OCI-LY7 (cell line): ENCODE data around the gene ACR. TPM values are rescaled to one million over a fixed set of nuclear protein-coding genes. Genes with fewer than 3 reads are reported as not detected.
"Not testable (repeated sequence)": the region's sequence is repeated elsewhere in the genome, so short reads cannot be mapped to it uniquely, and the experiment has no call there.

Experiments used
- BruUV-seq: library from RNA; stranded (reverse); fragments of 400-500 nt; replicated peaks from 2 replicates; lab custom pipeline; 2021; lab: Mats Ljungman, UMichigan
- CTCF ChIA-PET: fragments of 300-600 bp; sonication (Branson Sonifier 250); formaldehyde crosslinking; loops from one replicate; lab custom pipeline; 2022; ENCODE audit warnings: antibody characterized with exemption; ENCODE audit not compliant: unreplicated experiment; lab: Charles Lee
- POLR2A ChIA-PET: fragments of 300-600 bp; sonication (Branson Sonifier 250); formaldehyde crosslinking; loops from one replicate; lab custom pipeline; 2022; ENCODE audit warnings: antibody characterized with exemption; lab: Charles Lee
- DNase-seq: peaks from one replicate; pipeline ENCODE4 v3.0.0-alpha.2; 2015; ENCODE audit warnings: low spot score
- H2AFZ ChIP-seq: fragments of 200-600 bp; sonication (generic), shearing (Covaris generic); 2 replicates; pipeline ENCODE4 v1.6.1; 2014; ENCODE audit warnings: mild to moderate bottlenecking, antibody characterized with exemption, low read length, moderate library complexity
- H3K27ac ChIP-seq: fragments of 200-600 bp; sonication (generic); 2 replicates; pipeline ENCODE4 v1.5.1; 2014; ENCODE audit warnings: mixed run types, low read depth, mild to moderate bottlenecking, moderate library complexity, low read length, inconsistent platforms; ENCODE audit not compliant: poor library complexity, severe bottlenecking
- H3K36me3 ChIP-seq: fragments of 200-600 bp; sonication (generic); 2 replicates; pipeline ENCODE4 v1.6.1; 2014; ENCODE audit warnings: mild to moderate bottlenecking, antibody characterized with exemption, low read length, moderate library complexity, mixed read lengths; ENCODE audit not compliant: insufficient read depth
- H3K4me1 ChIP-seq: fragments of 200-600 bp; sonication (generic); 2 replicates; pipeline ENCODE4 v1.5.1; 2014; ENCODE audit warnings: mild to moderate bottlenecking, low read length; ENCODE audit not compliant: insufficient read depth, poor library complexity, severe bottlenecking
- H3K4me2 ChIP-seq: fragments of 200-600 bp; sonication (generic); 2 replicates; pipeline ENCODE4 v1.6.1; 2014; ENCODE audit warnings: mild to moderate bottlenecking, low read length
- H3K4me3 ChIP-seq: fragments of 200-600 bp; sonication (generic); 2 replicates; pipeline ENCODE4 v1.5.1; 2014; ENCODE audit warnings: mild to moderate bottlenecking, low read depth, low read length; ENCODE audit not compliant: poor library complexity, severe bottlenecking
- H3K79me2 ChIP-seq: fragments of 200-600 bp; sonication (generic); 2 replicates; pipeline ENCODE4 v1.6.1; 2016; ENCODE audit warnings: low read depth, mild to moderate bottlenecking, low read length, moderate library complexity, mixed read lengths; ENCODE audit not compliant: insufficient read depth
- H3K9me2 ChIP-seq: fragments of 200-600 bp; sonication (generic); 2 replicates; pipeline ENCODE4 v1.6.1; 2016; ENCODE audit warnings: mild to moderate bottlenecking, low read length, mixed read lengths; ENCODE audit not compliant: insufficient read depth
- H3K9me3 ChIP-seq: fragments of 200-600 bp; sonication (generic); 2 replicates; pipeline ENCODE4 v1.6.1; 2014; ENCODE audit warnings: mild to moderate bottlenecking, mixed run types, low read length, mixed read lengths
- H4K20me1 ChIP-seq: fragments of 200-600 bp; sonication (generic); 2 replicates; pipeline ENCODE4 v1.6.1; 2014; ENCODE audit warnings: mild to moderate bottlenecking, antibody characterized with exemption, low read length, moderate library complexity, mixed read lengths; ENCODE audit not compliant: insufficient read depth
- intact Hi-C: fragments of 100-400 bp; cut with micrococcal nuclease; formaldehyde crosslinking; loops from one replicate; pipeline ENCODE4 v1.10.0; 2022; ENCODE audit not compliant: unreplicated experiment
- total RNA-seq, 2 experiments: library from RNA; depleted of rRNA in 1 of 2; stranded (reverse); fragments of >200 nt in 1 of 2; shearing (Covaris generic) in 1 of 2; gene quantifications; 2 replicates each; pipeline ENCODE4 v1.2.3, GENCODE V29; 2014 to 2022
- TF ChIP-seq, protein P1 (sequence below): fragments of 200-600 bp; sonication (generic); conservative IDR thresholded peaks from 2 replicates; pipeline ENCODE4 v1.5.1; 2014; ENCODE audit warnings: mild to moderate bottlenecking, antibody characterized with exemption, low read length, moderate library complexity, mixed read lengths

The ACR gene
- total RNA-seq, 2 experiments from 2014 or later, result not detected

- H3K36me3 ChIP-seq, CTCF ChIA-PET, H3K9me2 ChIP-seq, H3K9me3 ChIP-seq, H3K4me1 ChIP-seq, H3K4me3 ChIP-seq, H2AFZ ChIP-seq, H3K4me2 ChIP-seq, intact Hi-C loops, H4K20me1 ChIP-seq, H3K79me2 ChIP-seq, BruUV-seq, POLR2A ChIA-PET, H3K27ac ChIP-seq: not testable (repeated sequence)
- DNase-seq, result peak; percentile 75
- TF ChIP-seq, protein P1, sequence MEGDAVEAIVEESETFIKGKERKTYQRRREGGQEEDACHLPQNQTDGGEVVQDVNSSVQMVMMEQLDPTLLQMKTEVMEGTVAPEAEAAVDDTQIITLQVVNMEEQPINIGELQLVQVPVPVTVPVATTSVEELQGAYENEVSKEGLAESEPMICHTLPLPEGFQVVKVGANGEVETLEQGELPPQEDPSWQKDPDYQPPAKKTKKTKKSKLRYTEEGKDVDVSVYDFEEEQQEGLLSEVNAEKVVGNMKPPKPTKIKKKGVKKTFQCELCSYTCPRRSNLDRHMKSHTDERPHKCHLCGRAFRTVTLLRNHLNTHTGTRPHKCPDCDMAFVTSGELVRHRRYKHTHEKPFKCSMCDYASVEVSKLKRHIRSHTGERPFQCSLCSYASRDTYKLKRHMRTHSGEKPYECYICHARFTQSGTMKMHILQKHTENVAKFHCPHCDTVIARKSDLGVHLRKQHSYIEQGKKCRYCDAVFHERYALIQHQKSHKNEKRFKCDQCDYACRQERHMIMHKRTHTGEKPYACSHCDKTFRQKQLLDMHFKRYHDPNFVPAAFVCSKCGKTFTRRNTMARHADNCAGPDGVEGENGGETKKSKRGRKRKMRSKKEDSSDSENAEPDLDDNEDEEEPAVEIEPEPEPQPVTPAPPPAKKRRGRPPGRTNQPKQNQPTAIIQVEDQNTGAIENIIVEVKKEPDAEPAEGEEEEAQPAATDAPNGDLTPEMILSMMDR, result peak; percentile 74
These were observed 37.1 kb downstream of the ACR start for GRCh38 chr22:50775132-50775531.

DNA sequence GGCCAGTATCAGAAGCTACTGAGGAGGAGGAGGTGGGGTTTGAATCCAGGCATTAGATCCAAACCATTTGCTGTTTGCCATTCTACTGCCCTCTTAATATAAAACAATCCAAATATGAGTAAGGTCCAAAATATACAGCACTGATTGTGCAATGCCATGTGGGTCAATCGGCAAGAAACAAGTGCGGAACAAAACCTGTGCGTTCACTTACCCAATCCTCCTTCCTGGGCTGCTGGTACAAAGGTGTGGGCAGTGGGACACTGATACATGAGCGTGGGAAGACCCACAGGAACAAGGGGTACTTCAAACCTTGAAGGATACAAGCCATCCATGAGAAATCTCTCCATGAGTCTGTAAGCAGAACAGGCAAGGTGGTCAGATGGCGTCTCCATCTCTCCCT is 39.6 kb downstream of the ACR start:
- H2AFZ ChIP-seq, DNase-seq, H4K20me1 ChIP-seq, H3K4me1 ChIP-seq, H3K9me2 ChIP-seq, H3K79me2 ChIP-seq, intact Hi-C loops, H3K4me3 ChIP-seq, CTCF ChIA-PET, H3K4me2 ChIP-seq, H3K9me3 ChIP-seq, POLR2A ChIA-PET, H3K36me3 ChIP-seq, H3K27ac ChIP-seq, BruUV-seq: not testable (repeated sequence)

DNA sequence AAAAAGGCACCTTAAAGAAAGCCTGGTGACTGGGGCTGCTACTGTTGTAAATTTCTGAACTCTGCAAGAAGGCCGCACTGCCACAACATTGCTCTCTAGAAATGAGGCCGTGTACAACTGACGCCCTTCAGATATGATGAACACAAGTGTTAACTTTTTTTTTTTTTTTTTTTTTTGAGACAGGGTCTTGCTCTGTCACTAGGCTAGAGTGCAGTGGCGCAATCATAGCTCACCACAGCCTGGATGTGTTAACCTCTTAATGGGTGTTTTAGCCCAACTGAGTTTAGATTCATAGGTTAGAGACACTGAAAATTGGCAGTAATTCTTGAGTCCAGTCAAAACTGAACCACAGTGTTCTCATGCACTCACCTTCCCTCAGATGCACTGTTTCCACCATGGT is 42.2 kb downstream of the ACR start:
- H4K20me1 ChIP-seq, DNase-seq, H3K4me3 ChIP-seq, POLR2A ChIA-PET, CTCF ChIA-PET, H3K36me3 ChIP-seq, H3K9me3 ChIP-seq, BruUV-seq, H3K27ac ChIP-seq, intact Hi-C loops, H3K79me2 ChIP-seq, H2AFZ ChIP-seq, H3K4me1 ChIP-seq, H3K9me2 ChIP-seq, H3K4me2 ChIP-seq: not testable (repeated sequence)

- H4K20me1 ChIP-seq, DNase-seq, H3K36me3 ChIP-seq, CTCF ChIA-PET, H3K79me2 ChIP-seq, H3K4me3 ChIP-seq, H3K9me3 ChIP-seq, H3K9me2 ChIP-seq, intact Hi-C loops, H2AFZ ChIP-seq, H3K27ac ChIP-seq, POLR2A ChIA-PET, H3K4me2 ChIP-seq, H3K4me1 ChIP-seq: not testable (repeated sequence)
- BruUV-seq, result TSS peak; percentile 55
These were observed 44.2 kb downstream of the ACR start for GRCh38 chr22:50782253-50782652.

- H3K36me3 ChIP-seq, intact Hi-C loops, BruUV-seq, POLR2A ChIA-PET, H3K9me3 ChIP-seq, CTCF ChIA-PET, H3K9me2 ChIP-seq, H4K20me1 ChIP-seq, H3K4me1 ChIP-seq, H3K79me2 ChIP-seq, H3K27ac ChIP-seq: not testable (repeated sequence)
- peak within 1 kb of the TSS; percentile 64 for H3K4me2 ChIP-seq
- peak within 1 kb of the TSS; percentile 71 for H3K4me3 ChIP-seq
- peak; percentile 89 for DNase-seq
- peak within 1 kb of the TSS; percentile 61; the same call in 1 of the 2 replicates for H2AFZ ChIP-seq
These were observed 45.3 kb downstream of the ACR start, which contains the start of gene RABL2B for GRCh38 chr22:50783033-50783879. Gene RABL2B, minus strand, starts transcription at chr22:50783636. Its CDS starts 1,342 bp downstream, at chr22:50782294.

DNA sequence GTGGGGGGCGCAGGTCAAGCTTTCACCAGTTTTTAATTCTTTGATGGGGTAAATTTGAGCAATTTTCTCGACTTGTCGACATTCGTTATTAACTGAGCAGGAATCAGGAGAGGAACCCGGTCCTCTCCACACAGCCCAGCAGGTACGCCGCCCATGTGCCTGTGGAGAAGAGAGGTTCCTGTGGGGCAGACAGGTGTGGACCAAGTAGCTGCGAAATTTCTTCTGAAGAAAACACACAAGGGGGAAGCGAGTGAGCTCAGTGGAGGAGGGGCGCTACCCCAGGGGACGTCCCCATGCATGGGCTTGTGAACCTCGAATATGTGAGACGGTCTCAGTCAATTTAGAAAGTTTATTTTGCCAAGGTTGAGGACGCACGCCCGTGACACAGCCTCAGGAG is 45.9 kb downstream of the ACR start:
- Histone ChIP-seq H3K4me3 (peak overlapping the region; percentile 71), H3K4me2 (peak overlapping the region; percentile 64), H2AFZ (peak overlapping the region; percentile 61; the same call in 1 of the 2 replicates)
- CTCF ChIA-PET, H3K36me3 ChIP-seq, H4K20me1 ChIP-seq, H3K79me2 ChIP-seq, intact Hi-C loops, H3K9me2 ChIP-seq, H3K4me1 ChIP-seq, H3K9me3 ChIP-seq, H3K27ac ChIP-seq, POLR2A ChIA-PET: not testable (repeated sequence)
- BruUV-seq, result TSS peak; percentile 88
- peak; percentile 6 for DNase-seq
